22Rv1 (cell line): ENCODE data around the gene ENTR1.

Experiments used
- CTCF ChIP-seq: fragments of 450-650 bp; IDR thresholded peaks from 2 replicates; pipeline ENCODE4 v1.5.1; 2017; ENCODE audit warnings: mild to moderate bottlenecking
- ZFX ChIP-seq: fragments of 450-650 bp; IDR thresholded peaks from 2 replicates; pipeline ENCODE4 v1.6.1; 2017; ENCODE audit warnings: antibody characterized with exemption, borderline replicate concordance

- no peak for TF ChIP-seq CTCF
- no peak for TF ChIP-seq ZFX
Observed at GRCh38 chr9:136383436-136383835, 27.0 kb downstream of the ENTR1 start.
